H9 (cell line): Measurements from ENCODE around the gene IL31. TPM values are rescaled to one million over a fixed set of nuclear protein-coding genes. Genes with fewer than 3 reads are reported as not detected.

Source experiments
- DNase-seq: peaks from one replicate; pipeline ENCODE4 v3.0.0-alpha.2; 2017
- H2AFZ ChIP-seq: one replicate; pipeline ENCODE4 v1.6.1; 2013; ENCODE audit warnings: mild to moderate bottlenecking, low read length, control low read depth, moderate library complexity
- H2AK5ac ChIP-seq: 2 replicates; pipeline ENCODE4 v1.6.1; 2013; ENCODE audit warnings: low read length, control low read depth, mixed read lengths; ENCODE audit not compliant: insufficient read length
- H2BK120ac ChIP-seq: one replicate; pipeline ENCODE4 v1.6.1; 2013; ENCODE audit warnings: low read depth, mild to moderate bottlenecking, low read length, control low read depth, inconsistent platforms; ENCODE audit not compliant: poor library complexity, severe bottlenecking
- H2BK12ac ChIP-seq: 2 replicates; pipeline ENCODE4 v1.6.1; 2013; ENCODE audit warnings: low read length, control low read depth, mixed read lengths, low read depth; ENCODE audit not compliant: insufficient read length
- H2BK15ac ChIP-seq: 2 replicates; pipeline ENCODE4 v1.6.1; 2013; ENCODE audit warnings: low read depth, low read length, control low read depth
- H2BK20ac ChIP-seq: one replicate; pipeline ENCODE4 v1.6.1; 2013; ENCODE audit warnings: low read depth, mild to moderate bottlenecking, low read length, control low read depth, inconsistent platforms; ENCODE audit not compliant: poor library complexity, severe bottlenecking
- H2BK5ac ChIP-seq: 2 replicates; pipeline ENCODE4 v1.6.1; 2013; ENCODE audit warnings: low read length, control low read depth, mixed read lengths; ENCODE audit not compliant: insufficient read length
- H3K14ac ChIP-seq: 2 replicates; pipeline ENCODE4 v1.6.1; 2013; ENCODE audit warnings: low read length, control low read depth; ENCODE audit not compliant: insufficient read depth
- H3K18ac ChIP-seq: 2 replicates; pipeline ENCODE4 v1.6.1; 2013; ENCODE audit warnings: low read depth, mild to moderate bottlenecking, mixed read lengths, low read length, control low read depth; ENCODE audit not compliant: insufficient read length
- H3K23ac ChIP-seq: 2 replicates; pipeline ENCODE4 v1.6.1; 2013; ENCODE audit warnings: low read length, control low read depth, mixed read lengths, low read depth; ENCODE audit not compliant: insufficient read length
- H3K23me2 ChIP-seq: 2 replicates; pipeline ENCODE4 v1.6.1; 2013; ENCODE audit warnings: low read depth, mild to moderate bottlenecking, mixed read lengths, low read length, control low read depth; ENCODE audit not compliant: insufficient read length, poor library complexity, severe bottlenecking
- H3K27ac ChIP-seq: 2 replicates; pipeline ENCODE4 v1.5.1; 2013; ENCODE audit warnings: low read length, control low read depth, mixed read lengths, low read depth; ENCODE audit not compliant: insufficient read length
- H3K27me3 ChIP-seq: 2 replicates; pipeline ENCODE4 v1.6.1; 2013; ENCODE audit warnings: low read length, control low read depth, inconsistent platforms; ENCODE audit not compliant: insufficient read depth
- H3K4ac ChIP-seq: 2 replicates; pipeline ENCODE4 v1.6.1; 2013; ENCODE audit warnings: low read depth, mild to moderate bottlenecking, control low read depth, inconsistent platforms, low read length, moderate library complexity
- H3K4me1 ChIP-seq: 2 replicates; pipeline ENCODE4 v1.6.1; 2013; ENCODE audit warnings: low read length, control low read depth, inconsistent platforms; ENCODE audit not compliant: insufficient read depth
- H3K4me2 ChIP-seq: 2 replicates; pipeline ENCODE4 v1.6.1; 2013; ENCODE audit warnings: low read length, control low read depth, mixed read lengths; ENCODE audit not compliant: insufficient read length, insufficient read depth
- H3K56ac ChIP-seq: 2 replicates; pipeline ENCODE4 v1.6.1; 2013; ENCODE audit warnings: low read depth, mild to moderate bottlenecking, mixed read lengths, low read length, control low read depth; ENCODE audit not compliant: insufficient read length
- H3K79me1 ChIP-seq: 2 replicates; pipeline ENCODE4 v1.6.1; 2013; ENCODE audit warnings: low read depth, mild to moderate bottlenecking, moderate library complexity, low read length, control low read depth, inconsistent platforms; ENCODE audit not compliant: insufficient read depth, poor library complexity, severe bottlenecking
- H3K79me2 ChIP-seq: 2 replicates; pipeline ENCODE4 v1.6.1; 2013; ENCODE audit warnings: low read length, control low read depth, inconsistent platforms; ENCODE audit not compliant: insufficient read depth
- H3K9ac ChIP-seq: 2 replicates; pipeline ENCODE4 v1.6.1; 2013; ENCODE audit warnings: low read length, control low read depth, mixed read lengths; ENCODE audit not compliant: insufficient read length; ENCODE audit errors: extremely low read depth
- H3K9me3 ChIP-seq: one replicate; pipeline ENCODE4 v1.6.1; 2013; ENCODE audit warnings: low read depth, low read length, inconsistent platforms; ENCODE audit not compliant: control insufficient read depth
- H3T11ph ChIP-seq: one replicate; pipeline ENCODE4 v1.6.1; 2013; ENCODE audit warnings: mild to moderate bottlenecking, low read length, control low read depth, inconsistent platforms
- H4K20me1 ChIP-seq: one replicate; pipeline ENCODE4 v1.6.1; 2013; ENCODE audit not compliant: control insufficient read depth, insufficient read length, insufficient read depth
- H4K5ac ChIP-seq: 2 replicates; pipeline ENCODE4 v1.6.1; 2013; ENCODE audit warnings: low read depth, mild to moderate bottlenecking, mixed read lengths, low read length, control low read depth; ENCODE audit not compliant: insufficient read length
- H4K8ac ChIP-seq: replicated peaks from 2 replicates; pipeline ENCODE4 v1.6.1; 2013; ENCODE audit warnings: low read length, control low read depth, mixed read lengths, low read depth; ENCODE audit not compliant: insufficient read length
- H4K91ac ChIP-seq: 2 replicates; pipeline ENCODE4 v1.6.1; 2013; ENCODE audit warnings: low read depth, mild to moderate bottlenecking, moderate library complexity, mixed read lengths, low read length, control low read depth; ENCODE audit not compliant: insufficient read length
- H3K27ac Mint-ChIP-seq, 3 experiments: 2 replicates in 2 of 3; 3 replicates in 1 of 3; pipeline ENCODE4 v1.8.0; 2020 to 2021; ENCODE audit warnings: mixed read lengths in 3 of 3, mild to moderate bottlenecking in 1 of 3, moderate library complexity in 1 of 3
- H3K27me3 Mint-ChIP-seq: 2 replicates; pipeline ENCODE4 v1.8.0; 2021; ENCODE audit warnings: low read depth, mild to moderate bottlenecking, moderate library complexity, mixed read lengths
- H3K36me3 Mint-ChIP-seq, 3 experiments: 2 replicates in 2 of 3; 3 replicates in 1 of 3; pipeline ENCODE4 v1.8.0; 2020 to 2021; ENCODE audit warnings: low read depth in 3 of 3, mixed read lengths in 3 of 3; ENCODE audit not compliant: insufficient read depth in 1 of 3
- H3K4me1 Mint-ChIP-seq, 2 experiments: 2 replicates each; pipeline ENCODE4 v1.8.0; 2020; ENCODE audit warnings: mixed read lengths in 2 of 2
- H3K4me3 Mint-ChIP-seq, 2 experiments: 2 replicates in 1 of 2; 3 replicates in 1 of 2; pipeline ENCODE4 v1.8.0; 2020 to 2021; ENCODE audit warnings: mild to moderate bottlenecking in 2 of 2, mixed read lengths in 2 of 2, moderate library complexity in 1 of 2
- H3K9me3 Mint-ChIP-seq, 2 experiments: 2 replicates in 1 of 2; 3 replicates in 1 of 2; pipeline ENCODE4 v1.8.0; 2020; ENCODE audit warnings: mild to moderate bottlenecking in 2 of 2, mixed read lengths in 2 of 2, moderate library complexity in 1 of 2
- WGBS: extraction: QIAGEN DNeasy Blood & Tissue Kit; methylation state at CpG from one replicate; pipeline ENCODE4 v1.1.7; 2013; ENCODE audit warnings: missing lambda C conversion rate, low lambda C conversion rate, mixed read lengths; ENCODE audit not compliant: insufficient read length; ENCODE audit errors: extremely low coverage; 5-methylcytosine and 5-hydroxymethylcytosine counted together
- total RNA-seq: library from RNA; stranded (reverse); gene quantifications from 2 replicates; pipeline ENCODE4 v1.2.1, GENCODE V29; 2021
- TF ChIP-seq, protein P1 (sequence below): fragments of 200-600 bp; sonication (generic); conservative IDR thresholded peaks from 3 replicates; pipeline ENCODE4 v1.8.0; 2021; ENCODE audit warnings: antibody characterized with exemption, mild to moderate bottlenecking

IL31 gene
- total RNA-seq, 1 experiment from 2014 or later: not detected

DNA sequence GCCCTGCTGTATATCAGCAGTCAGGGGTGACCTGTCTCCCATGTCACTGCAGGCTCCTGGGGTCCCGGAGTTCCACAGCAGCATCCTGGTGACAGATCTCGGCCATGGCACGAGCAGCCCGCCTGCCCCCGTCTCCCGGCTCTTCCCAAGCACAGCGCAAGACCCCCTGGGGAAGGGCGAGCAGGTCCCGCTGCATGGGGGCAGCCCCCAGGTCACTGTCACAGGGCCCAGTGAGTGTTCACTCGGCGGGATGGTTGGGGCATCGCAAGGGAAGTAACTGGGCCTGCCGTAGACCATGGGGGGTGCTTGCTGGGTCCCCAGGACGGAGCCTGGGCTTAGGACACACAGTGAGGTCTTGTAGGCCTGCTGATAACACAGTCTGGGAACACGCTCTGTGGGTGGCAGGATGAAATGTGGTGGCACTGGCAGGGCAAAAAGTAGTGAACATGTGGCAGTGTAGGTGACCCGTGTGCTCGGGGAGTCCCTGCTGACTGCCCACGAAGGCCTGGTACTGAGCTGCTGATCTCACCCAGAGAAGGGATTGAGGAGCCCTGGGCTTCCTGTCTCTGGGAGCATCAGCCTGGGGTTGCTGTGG is 38.5 kb downstream of the IL31 start:
- no peak overlapping the region for H3K4me3 Mint-ChIP-seq
- Histone ChIP-seq H3K9me3 (no peaks in the 10 kb centered on the region), H3K27ac (no peak overlapping the region), H2BK15ac (no peak overlapping the region), H4K5ac (no peak overlapping the region), H2BK12ac (no peak overlapping the region), H4K20me1 (peaks cover 2% of the 10 kb centered on the region), H2AK5ac (no peak overlapping the region), H3K4me2 (no peak overlapping the region), H3K4ac (no peak overlapping the region), H2BK20ac (no peak overlapping the region), H3K56ac (no peak overlapping the region), H3K27me3 (no peaks in the 10 kb centered on the region), H3K18ac (no peak overlapping the region), H3K23me2 (no peaks in the 10 kb centered on the region), H2BK5ac (no peak overlapping the region), H2AFZ (no peak overlapping the region), H3K4me1 (no peaks in the 10 kb centered on the region), H3K9ac (no peak overlapping the region), H4K91ac (no peak overlapping the region), H2BK120ac (no peak overlapping the region), H4K8ac (no peak overlapping the region), H3K79me1 (no peaks in the 10 kb centered on the region), H3T11ph (no peak overlapping the region), H3K79me2 (no peaks in the 10 kb centered on the region), H3K14ac (no peak overlapping the region), H3K23ac (no peak overlapping the region)
- H3K27me3 Mint-ChIP-seq: no peaks in the 10 kb centered on the region
- TF ChIP-seq, protein P1, sequence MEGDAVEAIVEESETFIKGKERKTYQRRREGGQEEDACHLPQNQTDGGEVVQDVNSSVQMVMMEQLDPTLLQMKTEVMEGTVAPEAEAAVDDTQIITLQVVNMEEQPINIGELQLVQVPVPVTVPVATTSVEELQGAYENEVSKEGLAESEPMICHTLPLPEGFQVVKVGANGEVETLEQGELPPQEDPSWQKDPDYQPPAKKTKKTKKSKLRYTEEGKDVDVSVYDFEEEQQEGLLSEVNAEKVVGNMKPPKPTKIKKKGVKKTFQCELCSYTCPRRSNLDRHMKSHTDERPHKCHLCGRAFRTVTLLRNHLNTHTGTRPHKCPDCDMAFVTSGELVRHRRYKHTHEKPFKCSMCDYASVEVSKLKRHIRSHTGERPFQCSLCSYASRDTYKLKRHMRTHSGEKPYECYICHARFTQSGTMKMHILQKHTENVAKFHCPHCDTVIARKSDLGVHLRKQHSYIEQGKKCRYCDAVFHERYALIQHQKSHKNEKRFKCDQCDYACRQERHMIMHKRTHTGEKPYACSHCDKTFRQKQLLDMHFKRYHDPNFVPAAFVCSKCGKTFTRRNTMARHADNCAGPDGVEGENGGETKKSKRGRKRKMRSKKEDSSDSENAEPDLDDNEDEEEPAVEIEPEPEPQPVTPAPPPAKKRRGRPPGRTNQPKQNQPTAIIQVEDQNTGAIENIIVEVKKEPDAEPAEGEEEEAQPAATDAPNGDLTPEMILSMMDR: no peak
- H3K4me1 Mint-ChIP-seq: peaks cover 0 to 13% of the 10 kb centered on the region in 2 experiments; a peak in 2 of 4 replicates
- peaks cover 30 to 43% (median 38%) of the 10 kb centered on the region in 3 experiments for H3K36me3 Mint-ChIP-seq
- no peak overlapping the region for H3K27ac Mint-ChIP-seq
- peaks cover 0 to 1% of the 10 kb centered on the region in 2 experiments; a peak in 1 of 5 replicates for H3K9me3 Mint-ChIP-seq
- WGBS: no CpG with 5 or more reads among the region's 18 CpGs
- DNase-seq: no peak
